ENCODE measurements around the gene ANOS1.

The ANOS1 gene

GRCh38 chrX:8755813-8756212, 23.9 kb upstream of the ANOS1 start:
- no peak overlapping the region for H3K27ac ChIP-seq (replicated peaks)
- DNase-seq (ENCODE audit: low read depth in 1 of 2, low spot score in 1 of 2), result no peak

DNA sequence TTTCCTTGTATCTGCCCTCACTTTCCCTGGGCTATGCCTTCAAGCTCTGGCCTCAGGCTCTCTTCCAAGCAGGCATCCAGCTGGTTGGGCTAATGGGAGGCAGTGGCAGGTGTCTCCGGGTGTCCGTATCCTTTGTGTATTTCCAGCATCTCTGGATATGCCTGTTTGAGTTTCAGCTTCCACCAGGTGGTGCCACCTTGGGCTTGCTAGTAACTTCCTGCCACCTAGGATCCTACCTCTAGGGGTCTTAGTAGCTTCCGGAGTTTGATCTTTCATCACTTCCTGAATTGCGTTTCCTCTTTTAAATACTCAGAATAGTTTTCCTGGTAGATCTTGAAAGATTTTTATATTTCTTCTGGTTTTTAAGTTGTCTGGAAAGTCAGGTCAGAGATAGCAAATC, 23.2 kb upstream of the ANOS1 start:
- Histone ChIP-seq H3K4me3 (replicated peaks; ENCODE audit: insufficient read depth, low read length) (no peak overlapping the region), H3K27me3 (ENCODE audit: insufficient read depth, poor library complexity, severe bottlenecking) (no peaks in the 10 kb centered on the region), H3K27ac (replicated peaks) (no peak overlapping the region)
- peak in 1 of 2 experiments; percentile 29 for DNase-seq (ENCODE audit: low read depth in 1 of 2, low spot score in 1 of 2)
- TF ChIP-seq SPI1 (IDR thresholded peaks at IDR 0.05; ENCODE audit: borderline replicate concordance, low read depth), result peak; percentile 69
- TF ChIP-seq GABPA (IDR thresholded peaks at IDR 0.05; ENCODE audit: low read depth), result peak; percentile 72
- TF ChIP-seq POLR2AphosphoS5 (IDR thresholded peaks at IDR 0.05; ENCODE audit: low read depth), result no peak
- no peak for TF ChIP-seq CTCF (IDR thresholded peaks at IDR 0.05; ENCODE audit: insufficient read depth, low read length)

More at GRCh38 chrX:8755813-8756212, 23.9 kb upstream of the ANOS1 start:
- no peaks in the 10 kb centered on the region for H3K27me3 ChIP-seq (ENCODE audit: insufficient read depth, poor library complexity, severe bottlenecking)
- no peak for TF ChIP-seq POLR2AphosphoS5 (IDR thresholded peaks at IDR 0.05; ENCODE audit: low read depth)
- no peak overlapping the region for H3K4me3 ChIP-seq (replicated peaks; ENCODE audit: insufficient read depth, low read length)

DNA sequence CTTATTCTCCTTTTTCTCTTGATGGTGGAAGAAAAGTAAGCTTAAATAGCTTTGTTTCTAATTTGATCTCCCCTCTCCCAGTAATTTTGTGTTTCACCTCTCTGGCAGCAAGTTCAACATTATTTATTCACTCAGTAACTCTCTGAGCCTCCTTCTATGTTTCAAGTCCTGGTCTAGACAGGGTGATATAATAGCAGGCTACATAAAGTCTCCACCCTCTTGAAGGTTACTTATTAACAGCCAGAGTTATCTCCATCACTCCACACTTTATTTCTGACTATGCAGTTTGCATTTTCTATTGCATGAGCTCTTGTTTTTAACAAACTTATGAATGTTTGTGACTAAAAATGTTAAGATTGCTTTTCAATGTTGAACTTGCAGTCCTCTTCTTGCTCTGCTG, 17.8 kb upstream of the ANOS1 start:
- H3K4me3 ChIP-seq (replicated peaks; ENCODE audit: insufficient read depth, low read length), result no peak overlapping the region
- H3K27ac ChIP-seq (replicated peaks), result no peak overlapping the region
- no peak for DNase-seq (ENCODE audit: low read depth in 1 of 2, low spot score in 1 of 2)
- H3K27me3 ChIP-seq (ENCODE audit: insufficient read depth, poor library complexity, severe bottlenecking), result no peaks in the 10 kb centered on the region
- TF ChIP-seq SPI1 (IDR thresholded peaks at IDR 0.05; ENCODE audit: borderline replicate concordance, low read depth), result no peak
- TF ChIP-seq REST (IDR thresholded peaks at IDR 0.05; ENCODE audit: insufficient replicate concordance, low read depth), result no peak
- TF ChIP-seq CTCF (IDR thresholded peaks at IDR 0.05; ENCODE audit: insufficient read depth, low read length), result no peak
- TF ChIP-seq GABPA (IDR thresholded peaks at IDR 0.05; ENCODE audit: low read depth), result no peak
- no peak for TF ChIP-seq POLR2AphosphoS5 (IDR thresholded peaks at IDR 0.05; ENCODE audit: low read depth)

DNA sequence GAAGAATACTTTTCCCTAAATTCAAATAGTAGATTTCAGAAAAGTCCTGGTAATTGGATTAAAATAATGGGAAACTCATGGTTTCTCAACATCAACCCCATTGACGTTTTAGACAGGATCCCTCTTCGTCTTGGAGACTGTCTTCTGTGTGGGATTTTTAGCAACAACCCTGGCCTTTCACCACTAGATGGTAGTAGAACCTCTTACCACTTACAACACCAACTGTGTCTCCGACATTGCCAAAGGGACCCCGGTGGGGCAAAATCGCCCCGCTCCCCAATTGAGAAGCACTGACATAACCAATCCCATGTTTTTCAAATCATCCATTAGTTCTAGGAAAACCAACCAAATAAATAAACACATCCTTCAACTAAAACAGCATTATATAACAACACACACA, 16.9 kb upstream of the ANOS1 start:
- H3K27ac ChIP-seq (replicated peaks), result no peak overlapping the region
- DNase-seq (ENCODE audit: low read depth in 1 of 2, low spot score in 1 of 2), result peak in 1 of 2 experiments; percentile 19
- no peaks in the 10 kb centered on the region for H3K27me3 ChIP-seq (ENCODE audit: insufficient read depth, poor library complexity, severe bottlenecking)
- H3K4me3 ChIP-seq (replicated peaks; ENCODE audit: insufficient read depth, low read length), result no peak overlapping the region
- TF ChIP-seq POLR2AphosphoS5 (IDR thresholded peaks at IDR 0.05; ENCODE audit: low read depth) (no peak), REST (IDR thresholded peaks at IDR 0.05; ENCODE audit: insufficient replicate concordance, low read depth) (no peak), SPI1 (IDR thresholded peaks at IDR 0.05; ENCODE audit: borderline replicate concordance, low read depth) (no peak), GABPA (IDR thresholded peaks at IDR 0.05; ENCODE audit: low read depth) (no peak), CTCF (IDR thresholded peaks at IDR 0.05; ENCODE audit: insufficient read depth, low read length) (no peak)
